HepG2 (cell line): Measurements from ENCODE around the gene ODAD4. TPM values are rescaled to one million over a fixed set of nuclear protein-coding genes. Genes with fewer than 3 reads are reported as not detected.

ENCODE experiments used
- AKAP8 ChIP-seq: sonication (generic); formaldehyde crosslinking; IDR thresholded peaks from 2 replicates; pipeline ENCODE4 v1.5.1; 2020; ENCODE audit warnings: mild to moderate bottlenecking, missing genetic modification reagents
- JARID2 ChIP-seq: sonication (generic); formaldehyde crosslinking; IDR thresholded peaks from 2 replicates; pipeline ENCODE4 v1.8.1; 2023; ENCODE audit warnings: missing genetic modification reagents, inconsistent platforms; ENCODE audit not compliant: insufficient replicate concordance
- PHF5A ChIP-seq: IDR thresholded peaks from one replicate; pipeline ENCODE4 v1.6.1; 2018; ENCODE audit warnings: low read depth, missing genetic modification reagents; ENCODE audit not compliant: unreplicated experiment
- SRSF4 ChIP-seq: fragments of 200-400 bp; formaldehyde crosslinking; IDR thresholded peaks from one replicate; pipeline ENCODE4 v1.6.1; 2018; ENCODE audit warnings: mild to moderate bottlenecking, low read depth, low read length, moderate library complexity; ENCODE audit not compliant: poor library complexity, severe bottlenecking
- WIZ ChIP-seq: sonication (generic); formaldehyde crosslinking; IDR thresholded peaks from 2 replicates; pipeline ENCODE4 v1.5.1; 2020; ENCODE audit warnings: mild to moderate bottlenecking, missing genetic modification reagents
- ZNF101 ChIP-seq: sonication (generic); formaldehyde crosslinking; IDR thresholded peaks from 2 replicates; pipeline ENCODE4 v1.4.0; 2020; ENCODE audit warnings: mild to moderate bottlenecking, low read depth, missing genetic modification reagents, borderline replicate concordance
- ZNF232 ChIP-seq: sonication (generic); formaldehyde crosslinking; IDR thresholded peaks from 2 replicates; pipeline ENCODE4 v1.4.0; 2020; ENCODE audit warnings: missing genetic modification reagents, borderline replicate concordance
- ZNF713 ChIP-seq: sonication (generic); formaldehyde crosslinking; IDR thresholded peaks from 2 replicates; pipeline ENCODE4 v1.4.0; 2020; ENCODE audit warnings: mild to moderate bottlenecking, missing genetic modification reagents
- ZNF766 ChIP-seq: sonication (generic); formaldehyde crosslinking; IDR thresholded peaks from 2 replicates; pipeline ENCODE4 v1.5.0; 2020; ENCODE audit warnings: missing genetic modification reagents, borderline replicate concordance
- polyA plus RNA-seq, 8 experiments: library from polyadenylated mRNA; depleted of rRNA in 3 of 8; stranded (reverse) in 7 of 8; unstranded in 1 of 8; fragments of >200 nt; fragmentation: Illumina TruSeq in 4 of 8; extraction: Trizol in 4 of 8; gene quantifications; 2 replicates each; pipeline versions ENCODE4 v1.2.1 to v1.2.3, GENCODE V29; 2011 to 2016; ENCODE audit warnings: low read depth in 4 of 8, missing spikeins in 1 of 8, mixed read lengths in 1 of 8; ENCODE audit not compliant: insufficient read depth in 1 of 8
- total RNA-seq, 5 experiments: library from RNA; depleted of rRNA; stranded (reverse); fragments of >200 nt; fragmentation: Illumina TruSeq; extraction: Trizol; gene quantifications; 2 replicates each; pipeline ENCODE4 v1.2.3, GENCODE V29; 2016; ENCODE audit warnings: low read depth in 1 of 5
- TF ChIP-seq, protein P1 (sequence below): sonication (generic); formaldehyde crosslinking; IDR thresholded peaks from 2 replicates; pipeline ENCODE4 v1.4.0; 2020; ENCODE audit warnings: missing genetic modification reagents
- TF ChIP-seq, protein P2 (sequence below): sonication (generic); formaldehyde crosslinking; IDR thresholded peaks from 2 replicates; pipeline ENCODE4 v1.5.0; 2020; ENCODE audit warnings: missing genetic modification reagents, mild to moderate bottlenecking, borderline replicate concordance
- TF ChIP-seq, protein P3 (sequence below): sonication (generic); formaldehyde crosslinking; IDR thresholded peaks from 2 replicates; pipeline ENCODE4 v1.4.0; 2020; ENCODE audit warnings: mild to moderate bottlenecking, missing genetic modification reagents
- TF ChIP-seq, protein P4 (sequence below), 2 experiments: sonication (generic) in 1 of 2; formaldehyde crosslinking in 1 of 2; IDR thresholded peaks; 2 replicates each; pipeline versions ENCODE4 v1.4.0 to v1.6.1; 2018 to 2020; ENCODE audit warnings: missing genetic modification reagents in 2 of 2, borderline replicate concordance in 1 of 2, low read depth in 1 of 2, mild to moderate bottlenecking in 1 of 2, missing biosample characterization in 1 of 2
- TF ChIP-seq, protein P5 (sequence below): IDR thresholded peaks from 2 replicates; pipeline ENCODE4 v1.6.1; 2016; ENCODE audit warnings: low read depth, missing genetic modification reagents, missing compliant biosample characterization

ODAD4 gene
- total and polyA plus RNA-seq, 2 of the 13 experiments (the other 11 are each of a cell fraction or from before 2014, with no cell fraction given), result 0.48 to 0.53 TPM

DNA sequence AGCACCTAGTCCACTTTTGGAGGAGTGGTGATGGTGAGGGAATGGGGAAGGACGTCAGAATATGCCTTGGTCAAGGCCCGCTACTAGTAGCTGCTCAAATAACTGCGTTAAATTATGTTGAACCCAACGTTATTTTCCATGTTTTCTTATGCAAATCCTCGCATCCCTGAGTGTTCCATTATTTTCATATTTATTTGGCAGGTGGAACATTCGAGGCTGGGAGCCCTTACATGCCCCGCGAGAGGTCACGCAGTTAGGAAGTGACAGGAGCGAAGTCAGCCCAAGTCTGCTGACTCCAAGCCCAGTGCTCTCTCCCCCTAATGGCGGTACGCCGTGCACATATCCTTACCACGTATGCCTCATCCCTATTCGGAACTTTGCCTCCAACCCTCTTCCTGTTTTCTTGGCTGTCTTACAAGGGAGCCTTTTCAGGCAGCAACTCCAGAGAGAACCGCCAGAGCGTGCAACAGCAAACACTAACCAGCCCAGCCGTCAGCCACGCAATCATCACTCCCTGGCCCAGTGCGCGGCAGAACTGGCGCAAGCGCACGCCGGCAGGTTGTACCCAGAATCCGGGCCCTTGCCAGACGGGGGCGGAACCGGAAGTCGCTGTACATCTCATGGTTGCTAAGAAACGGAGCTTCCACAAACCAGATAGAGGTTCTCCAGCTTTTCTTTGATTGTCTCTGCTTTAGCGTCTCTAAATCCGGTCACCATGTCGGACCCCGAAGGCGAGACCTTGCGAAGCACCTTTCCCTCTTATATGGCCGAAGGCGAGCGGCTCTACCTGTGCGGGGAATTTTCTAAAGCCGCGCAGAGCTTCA, at the start of gene ODAD4 (continued):
- TF ChIP-seq, protein P1, sequence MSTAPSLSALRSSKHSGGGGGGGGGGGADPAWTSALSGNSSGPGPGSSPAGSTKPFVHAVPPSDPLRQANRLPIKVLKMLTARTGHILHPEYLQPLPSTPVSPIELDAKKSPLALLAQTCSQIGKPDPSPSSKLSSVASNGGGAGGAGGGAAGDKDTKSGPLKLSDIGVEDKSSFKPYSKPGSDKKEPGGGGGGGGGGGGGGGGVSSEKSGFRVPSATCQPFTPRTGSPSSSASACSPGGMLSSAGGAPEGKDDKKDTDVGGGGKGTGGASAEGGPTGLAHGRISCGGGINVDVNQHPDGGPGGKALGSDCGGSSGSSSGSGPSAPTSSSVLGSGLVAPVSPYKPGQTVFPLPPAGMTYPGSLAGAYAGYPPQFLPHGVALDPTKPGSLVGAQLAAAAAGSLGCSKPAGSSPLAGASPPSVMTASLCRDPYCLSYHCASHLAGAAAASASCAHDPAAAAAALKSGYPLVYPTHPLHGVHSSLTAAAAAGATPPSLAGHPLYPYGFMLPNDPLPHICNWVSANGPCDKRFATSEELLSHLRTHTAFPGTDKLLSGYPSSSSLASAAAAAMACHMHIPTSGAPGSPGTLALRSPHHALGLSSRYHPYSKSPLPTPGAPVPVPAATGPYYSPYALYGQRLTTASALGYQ, result peak; percentile 87; the same call in 1 of the 2 replicates
- TF ChIP-seq SRSF4 (no peak), WIZ (CRISPR knock-in tag) (peak; percentile 73; the same call in 1 of the 2 replicates), ZNF766 (peak; percentile 96; the same call in 1 of the 2 replicates), JARID2 (CRISPR knock-in tag) (peak; percentile 89), ZNF232 (no peak; the same call in 1 of the 2 replicates), AKAP8 (0 out of 2 replicates have a peak, but pooled peaks have one; percentile 26), ZNF101 (CRISPR knock-in tag) (no peak), PHF5A (CRISPR knock-in tag) (peak; percentile 86), ZNF713 (peak; percentile 92; the same call in 1 of the 2 replicates)
- TF ChIP-seq, protein P2, sequence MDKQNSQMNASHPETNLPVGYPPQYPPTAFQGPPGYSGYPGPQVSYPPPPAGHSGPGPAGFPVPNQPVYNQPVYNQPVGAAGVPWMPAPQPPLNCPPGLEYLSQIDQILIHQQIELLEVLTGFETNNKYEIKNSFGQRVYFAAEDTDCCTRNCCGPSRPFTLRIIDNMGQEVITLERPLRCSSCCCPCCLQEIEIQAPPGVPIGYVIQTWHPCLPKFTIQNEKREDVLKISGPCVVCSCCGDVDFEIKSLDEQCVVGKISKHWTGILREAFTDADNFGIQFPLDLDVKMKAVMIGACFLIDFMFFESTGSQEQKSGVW (CRISPR knock-in tag), result no peak
- TF ChIP-seq, protein P3, sequence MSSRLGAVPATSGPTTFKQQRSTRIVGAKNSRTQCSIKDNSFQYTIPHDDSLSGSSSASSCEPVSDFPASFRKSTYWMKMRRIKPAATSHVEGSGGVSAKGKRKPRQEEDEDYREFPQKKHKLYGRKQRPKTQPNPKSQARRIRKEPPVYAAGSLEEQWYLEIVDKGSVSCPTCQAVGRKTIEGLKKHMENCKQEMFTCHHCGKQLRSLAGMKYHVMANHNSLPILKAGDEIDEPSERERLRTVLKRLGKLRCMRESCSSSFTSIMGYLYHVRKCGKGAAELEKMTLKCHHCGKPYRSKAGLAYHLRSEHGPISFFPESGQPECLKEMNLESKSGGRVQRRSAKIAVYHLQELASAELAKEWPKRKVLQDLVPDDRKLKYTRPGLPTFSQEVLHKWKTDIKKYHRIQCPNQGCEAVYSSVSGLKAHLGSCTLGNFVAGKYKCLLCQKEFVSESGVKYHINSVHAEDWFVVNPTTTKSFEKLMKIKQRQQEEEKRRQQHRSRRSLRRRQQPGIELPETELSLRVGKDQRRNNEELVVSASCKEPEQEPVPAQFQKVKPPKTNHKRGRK, result no peak
- TF ChIP-seq, protein P4, sequence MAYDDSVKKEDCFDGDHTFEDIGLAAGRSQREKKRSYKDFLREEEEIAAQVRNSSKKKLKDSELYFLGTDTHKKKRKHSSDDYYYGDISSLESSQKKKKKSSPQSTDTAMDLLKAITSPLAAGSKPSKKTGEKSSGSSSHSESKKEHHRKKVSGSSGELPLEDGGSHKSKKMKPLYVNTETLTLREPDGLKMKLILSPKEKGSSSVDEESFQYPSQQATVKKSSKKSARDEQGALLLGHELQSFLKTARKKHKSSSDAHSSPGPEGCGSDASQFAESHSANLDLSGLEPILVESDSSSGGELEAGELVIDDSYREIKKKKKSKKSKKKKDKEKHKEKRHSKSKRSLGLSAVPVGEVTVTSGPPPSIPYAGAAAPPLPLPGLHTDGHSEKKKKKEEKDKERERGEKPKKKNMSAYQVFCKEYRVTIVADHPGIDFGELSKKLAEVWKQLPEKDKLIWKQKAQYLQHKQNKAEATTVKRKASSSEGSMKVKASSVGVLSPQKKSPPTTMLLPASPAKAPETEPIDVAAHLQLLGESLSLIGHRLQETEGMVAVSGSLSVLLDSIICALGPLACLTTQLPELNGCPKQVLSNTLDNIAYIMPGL (CRISPR knock-in tag; IDR thresholded peaks at IDR 0.05; ENCODE audit: borderline replicate concordance in 1 of 2, low read depth in 1 of 2), result peak; percentile 85 to 94
- TF ChIP-seq, protein P5, sequence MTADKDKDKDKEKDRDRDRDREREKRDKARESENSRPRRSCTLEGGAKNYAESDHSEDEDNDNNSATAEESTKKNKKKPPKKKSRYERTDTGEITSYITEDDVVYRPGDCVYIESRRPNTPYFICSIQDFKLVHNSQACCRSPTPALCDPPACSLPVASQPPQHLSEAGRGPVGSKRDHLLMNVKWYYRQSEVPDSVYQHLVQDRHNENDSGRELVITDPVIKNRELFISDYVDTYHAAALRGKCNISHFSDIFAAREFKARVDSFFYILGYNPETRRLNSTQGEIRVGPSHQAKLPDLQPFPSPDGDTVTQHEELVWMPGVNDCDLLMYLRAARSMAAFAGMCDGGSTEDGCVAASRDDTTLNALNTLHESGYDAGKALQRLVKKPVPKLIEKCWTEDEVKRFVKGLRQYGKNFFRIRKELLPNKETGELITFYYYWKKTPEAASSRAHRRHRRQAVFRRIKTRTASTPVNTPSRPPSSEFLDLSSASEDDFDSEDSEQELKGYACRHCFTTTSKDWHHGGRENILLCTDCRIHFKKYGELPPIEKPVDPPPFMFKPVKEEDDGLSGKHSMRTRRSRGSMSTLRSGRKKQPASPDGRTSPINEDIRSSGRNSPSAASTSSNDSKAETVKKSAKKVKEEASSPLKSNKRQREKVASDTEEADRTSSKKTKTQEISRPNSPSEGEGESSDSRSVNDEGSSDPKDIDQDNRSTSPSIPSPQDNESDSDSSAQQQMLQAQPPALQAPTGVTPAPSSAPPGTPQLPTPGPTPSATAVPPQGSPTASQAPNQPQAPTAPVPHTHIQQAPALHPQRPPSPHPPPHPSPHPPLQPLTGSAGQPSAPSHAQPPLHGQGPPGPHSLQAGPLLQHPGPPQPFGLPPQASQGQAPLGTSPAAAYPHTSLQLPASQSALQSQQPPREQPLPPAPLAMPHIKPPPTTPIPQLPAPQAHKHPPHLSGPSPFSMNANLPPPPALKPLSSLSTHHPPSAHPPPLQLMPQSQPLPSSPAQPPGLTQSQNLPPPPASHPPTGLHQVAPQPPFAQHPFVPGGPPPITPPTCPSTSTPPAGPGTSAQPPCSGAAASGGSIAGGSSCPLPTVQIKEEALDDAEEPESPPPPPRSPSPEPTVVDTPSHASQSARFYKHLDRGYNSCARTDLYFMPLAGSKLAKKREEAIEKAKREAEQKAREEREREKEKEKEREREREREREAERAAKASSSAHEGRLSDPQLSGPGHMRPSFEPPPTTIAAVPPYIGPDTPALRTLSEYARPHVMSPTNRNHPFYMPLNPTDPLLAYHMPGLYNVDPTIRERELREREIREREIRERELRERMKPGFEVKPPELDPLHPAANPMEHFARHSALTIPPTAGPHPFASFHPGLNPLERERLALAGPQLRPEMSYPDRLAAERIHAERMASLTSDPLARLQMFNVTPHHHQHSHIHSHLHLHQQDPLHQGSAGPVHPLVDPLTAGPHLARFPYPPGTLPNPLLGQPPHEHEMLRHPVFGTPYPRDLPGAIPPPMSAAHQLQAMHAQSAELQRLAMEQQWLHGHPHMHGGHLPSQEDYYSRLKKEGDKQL, result 0 out of 2 replicates have a peak, but pooled peaks have one; percentile 24
